BLaER1 treated with 17β-estradiol and CSF1 and Interleukin-3, amounts not matched to agents 10 nM and 100 nM (cell line): Measurements from ENCODE around the gene RAB11FIP2.

Experiments
- H3K27ac ChIP-seq, 11 experiments: shearing (Covaris generic); formaldehyde crosslinking; 2 replicates each; pipeline ENCODE4 v1.8.1; 2022
- H3K27me3 ChIP-seq, 11 experiments: shearing (Covaris generic); formaldehyde crosslinking; 2 replicates each; pipeline ENCODE4 v1.8.1; 2022
- H3K36me3 ChIP-seq, 11 experiments: shearing (Covaris generic); formaldehyde crosslinking; 2 replicates each; pipeline ENCODE4 v1.8.1; 2022
- H3K4me1 ChIP-seq, 10 experiments: shearing (Covaris generic); formaldehyde crosslinking; 2 replicates each; pipeline ENCODE4 v1.8.1; 2022
- H3K4me2 ChIP-seq, 11 experiments: shearing (Covaris generic); formaldehyde crosslinking; 2 replicates each; pipeline ENCODE4 v1.8.1; 2022
- H3K4me3 ChIP-seq, 10 experiments: shearing (Covaris generic); formaldehyde crosslinking; 2 replicates each; pipeline ENCODE4 v1.8.1; 2022
- H3K9ac ChIP-seq, 11 experiments: shearing (Covaris generic); formaldehyde crosslinking; 2 replicates each; pipeline ENCODE4 v1.8.1; 2022
- H3K9me3 ChIP-seq, 11 experiments: shearing (Covaris generic); formaldehyde crosslinking; replicated peaks in 1 of 11; 2 replicates each; pipeline ENCODE4 v1.8.1; 2022
- H4K20me1 ChIP-seq, 11 experiments: shearing (Covaris generic); formaldehyde crosslinking; 2 replicates each; pipeline ENCODE4 v1.8.1; 2022
- Cebpa-rat ChIP-seq, 11 experiments: shearing (Covaris generic); IDR thresholded peaks; 2 replicates each; pipeline ENCODE4 v1.8.1; 2022

Gene RAB11FIP2

DNA sequence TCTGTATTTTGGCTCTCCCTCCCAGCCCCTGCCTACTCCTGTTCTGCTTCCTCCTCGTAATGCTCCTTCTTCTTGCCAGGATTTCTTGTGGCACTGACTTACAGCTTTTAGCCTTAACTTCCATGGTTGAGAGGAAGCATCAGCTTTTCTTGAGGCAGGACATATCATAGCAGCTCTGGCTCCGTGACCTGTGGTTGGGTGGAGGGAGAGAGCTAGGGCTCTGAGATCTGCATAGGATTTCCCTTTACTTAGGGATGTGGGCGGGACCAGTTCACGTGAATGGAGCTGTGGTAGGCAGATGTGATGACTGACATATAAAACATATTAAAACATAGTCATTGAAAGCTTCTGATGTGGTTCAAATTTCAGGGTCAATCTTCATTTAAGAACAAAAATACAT lies 10.6 kb upstream of the RAB11FIP2 start:
- H3K9ac ChIP-seq = no peak overlapping the region
- no peak overlapping the region for H3K4me3 ChIP-seq
- H4K20me1 ChIP-seq = no peaks in the 10 kb centered on the region
- no peak for TF ChIP-seq Cebpa-rat (IDR thresholded peaks at IDR 0.05)
- no peak overlapping the region for H3K4me2 ChIP-seq
- no peaks in the 10 kb centered on the region for H3K36me3 ChIP-seq
- H3K4me1 ChIP-seq = no peaks in the 10 kb centered on the region
- H3K27me3 ChIP-seq = no peaks in the 10 kb centered on the region
- H3K9me3 ChIP-seq = no peaks in the 10 kb centered on the region
- no peak overlapping the region for H3K27ac ChIP-seq

DNA sequence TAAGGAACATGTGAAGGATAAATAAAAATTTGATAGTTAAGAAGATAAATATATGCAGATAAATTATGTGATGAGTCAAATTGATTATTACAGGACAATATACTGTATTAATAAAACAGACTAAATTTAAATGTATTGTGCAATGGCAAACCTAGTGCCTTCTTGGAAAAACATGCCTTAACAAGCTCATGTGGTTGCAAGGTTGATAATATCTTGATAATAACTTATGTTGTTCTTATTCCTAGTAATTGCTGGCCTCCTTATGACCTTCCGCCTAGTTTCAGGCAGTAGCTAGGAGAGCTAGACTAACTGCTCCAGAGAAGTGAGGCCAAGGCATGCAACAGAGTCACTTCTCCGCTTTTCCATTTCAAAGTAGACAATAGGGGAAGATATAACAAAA lies 7.6 kb upstream of the RAB11FIP2 start:
- no peaks in the 10 kb centered on the region for H3K9me3 ChIP-seq
- H3K4me1 ChIP-seq = no peaks in the 10 kb centered on the region
- TF ChIP-seq Cebpa-rat (IDR thresholded peaks at IDR 0.05) = no peak
- no peaks in the 10 kb centered on the region for H4K20me1 ChIP-seq
- H3K27me3 ChIP-seq = no peaks in the 10 kb centered on the region
- H3K27ac ChIP-seq = no peak overlapping the region
- H3K4me3 ChIP-seq = no peak overlapping the region
- no peaks in the 10 kb centered on the region for H3K36me3 ChIP-seq
- H3K4me2 ChIP-seq = no peak overlapping the region
- no peak overlapping the region for H3K9ac ChIP-seq

DNA sequence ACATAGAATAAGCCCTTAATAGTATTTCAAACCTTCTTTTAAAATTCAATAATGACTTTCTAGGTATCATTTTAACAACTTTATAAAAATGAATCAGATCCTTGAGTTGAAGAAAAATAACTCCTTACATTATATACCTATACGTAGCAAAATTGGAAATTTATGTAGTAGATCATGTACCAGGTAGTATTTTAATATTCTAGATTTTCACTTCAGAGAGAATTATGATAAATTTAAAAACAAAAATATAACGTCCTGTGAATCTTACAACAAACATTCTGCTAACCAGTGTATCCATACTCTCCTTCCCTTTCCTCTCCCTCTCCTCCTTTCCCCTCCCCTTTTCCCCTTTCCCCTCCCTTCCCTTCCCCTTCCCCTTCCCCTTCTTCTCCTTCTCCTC lies 6.1 kb upstream of the RAB11FIP2 start:
- Histone ChIP-seq H3K4me1 (no peaks in the 10 kb centered on the region), H3K27ac (no peak overlapping the region), H3K4me3 (no peak overlapping the region), H4K20me1 (no peaks in the 10 kb centered on the region), H3K9ac (no peak overlapping the region), H3K36me3 (no peaks in the 10 kb centered on the region), H3K4me2 (no peak overlapping the region), H3K9me3 (no peaks in the 10 kb centered on the region), H3K27me3 (no peaks in the 10 kb centered on the region)
- no peak for TF ChIP-seq Cebpa-rat (IDR thresholded peaks at IDR 0.05)

GRCh38 chr10:118047880-118048279 lies 1.1 kb upstream of the RAB11FIP2 start:
- no peaks in the 10 kb centered on the region for H3K36me3 ChIP-seq
- H3K9ac ChIP-seq = no peak overlapping the region

GRCh38 chr10:118047157-118047719 lies 497 bp upstream of the RAB11FIP2 start:
- H3K4me1 ChIP-seq = peaks cover 10 to 36% (median 30%) of the 10 kb centered on the region in 10 experiments
- peaks cover 0 to 20% (median 10%) of the 10 kb centered on the region in 11 experiments; a peak in 9 of 22 replicates for H4K20me1 ChIP-seq
- H3K27me3 ChIP-seq = no peaks in the 10 kb centered on the region
- peak overlapping the region; percentile 74 to 97 (median 92) for H3K4me2 ChIP-seq
- no peak for TF ChIP-seq Cebpa-rat (IDR thresholded peaks at IDR 0.05)
- no peaks in the 10 kb centered on the region for H3K9me3 ChIP-seq
- peak overlapping the region; percentile 85 to 98 (median 92) for H3K4me3 ChIP-seq
- H3K36me3 ChIP-seq = no peaks in the 10 kb centered on the region
- peak overlapping the region; percentile 94 to 96 (median 96) for H3K9ac ChIP-seq
- peak overlapping the region; percentile 92 to 98 (median 96); a peak in 20 of 22 replicates for H3K27ac ChIP-seq

More at GRCh38 chr10:118047880-118048279, 1.1 kb upstream of the RAB11FIP2 start:
- no peak for TF ChIP-seq Cebpa-rat (IDR thresholded peaks at IDR 0.05)
- Histone ChIP-seq H4K20me1 (peaks cover 0 to 14% (median 4%) of the 10 kb centered on the region in 11 experiments; a peak in 9 of 22 replicates), H3K27ac (no peak overlapping the region), H3K9me3 (no peaks in the 10 kb centered on the region), H3K4me3 (0 out of 20 replicates have a peak overlapping the region, but pooled peaks of 1 of the 10 experiments have one; percentile 96), H3K27me3 (no peaks in the 10 kb centered on the region), H3K4me2 (no peak overlapping the region; a peak in 1 of 22 replicates), H3K4me1 (peaks cover 10 to 34% (median 27%) of the 10 kb centered on the region in 10 experiments)

DNA sequence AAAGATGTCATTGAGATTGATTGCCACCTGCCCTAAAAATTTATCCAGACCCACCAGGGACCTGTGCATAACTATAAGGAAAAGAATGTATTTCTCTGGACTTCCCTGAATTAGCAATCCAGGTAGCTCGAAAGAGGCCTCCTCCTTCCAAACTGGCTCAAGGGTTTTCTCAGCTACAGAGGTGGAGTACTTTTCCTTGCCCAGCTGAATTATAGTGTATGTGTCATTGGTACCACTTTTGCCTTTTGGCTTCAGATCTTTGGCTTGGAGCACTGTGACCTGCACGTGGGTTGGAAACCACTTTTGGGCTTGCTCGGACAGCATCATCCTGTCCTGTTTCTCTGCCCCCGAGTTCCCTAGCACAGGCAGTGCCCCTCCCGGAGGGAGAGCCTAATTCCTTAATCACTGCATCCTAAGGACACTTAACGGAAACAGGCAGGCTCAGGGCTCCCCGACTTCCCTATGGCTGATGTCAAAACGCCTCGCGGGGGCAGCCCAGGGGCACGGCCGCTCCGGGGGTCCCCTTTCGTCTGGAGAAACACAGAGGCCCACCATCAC lies 825 bp downstream of the RAB11FIP2 start:
- no peak for TF ChIP-seq Cebpa-rat (IDR thresholded peaks at IDR 0.05)
- H3K9ac ChIP-seq = peak overlapping the region; percentile 94 to 96 (median 96)
- peaks cover 10 to 37% (median 30%) of the 10 kb centered on the region in 10 experiments for H3K4me1 ChIP-seq
- peaks cover 0 to 32% (median 13%) of the 10 kb centered on the region in 11 experiments; a peak in 9 of 22 replicates for H4K20me1 ChIP-seq
- H3K9me3 ChIP-seq = no peaks in the 10 kb centered on the region
- peak overlapping the region; percentile 74 to 97 (median 93) for H3K4me2 ChIP-seq
- H3K36me3 ChIP-seq = no peaks in the 10 kb centered on the region
- H3K4me3 ChIP-seq = peak overlapping the region; percentile 85 to 98 (median 92)
- H3K27me3 ChIP-seq = no peaks in the 10 kb centered on the region
- H3K27ac ChIP-seq = peak overlapping the region; percentile 92 to 98 (median 96)

DNA sequence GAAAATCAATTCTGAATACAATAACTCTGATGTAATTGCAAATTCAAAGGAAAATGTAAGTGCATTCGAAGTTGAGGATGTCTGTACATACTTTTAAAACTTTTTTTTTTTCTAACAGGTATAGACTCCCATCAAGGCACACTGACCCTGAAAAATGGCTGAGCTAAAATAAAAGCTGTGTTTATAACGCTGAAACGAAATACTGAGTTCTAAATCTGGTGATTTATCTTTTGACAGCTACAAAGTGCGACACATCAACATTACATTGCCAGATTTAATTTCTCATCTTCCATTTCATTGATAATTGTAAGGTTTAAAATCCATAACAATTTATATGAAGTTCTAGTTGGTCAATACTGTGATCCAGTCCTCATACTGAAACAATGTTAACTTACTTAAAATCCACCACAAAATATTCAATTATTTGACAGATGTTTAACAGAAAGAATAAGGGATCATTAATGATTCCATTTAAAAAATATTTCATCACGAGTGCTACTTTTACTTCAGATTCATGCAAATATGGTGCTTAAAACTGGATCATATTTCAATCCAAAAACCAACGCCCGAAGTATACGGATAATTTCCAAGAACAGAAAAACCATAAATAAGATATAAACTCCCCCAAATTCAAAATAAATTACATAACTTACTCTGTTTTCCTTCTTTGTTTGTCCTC lies 1.4 kb downstream of the RAB11FIP2 start:
- peak overlapping the region in 5 of 11 experiments; percentile 94 to 98 (median 96); a peak in 8 of 22 replicates for H3K27ac ChIP-seq
- TF ChIP-seq Cebpa-rat (IDR thresholded peaks at IDR 0.05) = no peak
- H3K4me2 ChIP-seq = peak overlapping the region; percentile 74 to 97 (median 93)
- H3K27me3 ChIP-seq = no peaks in the 10 kb centered on the region
- H3K36me3 ChIP-seq = peaks cover 0 to 5% (median 0%) of the 10 kb centered on the region in 11 experiments; a peak in 3 of 22 replicates
- peak overlapping the region; percentile 94 to 96 (median 96) for H3K9ac ChIP-seq
- peaks cover 10 to 37% (median 30%) of the 10 kb centered on the region in 10 experiments for H3K4me1 ChIP-seq
- peaks cover 0 to 32% (median 13%) of the 10 kb centered on the region in 11 experiments; a peak in 9 of 22 replicates for H4K20me1 ChIP-seq
- H3K9me3 ChIP-seq = no peaks in the 10 kb centered on the region
- peak overlapping the region; percentile 85 to 98 (median 92) for H3K4me3 ChIP-seq

- Histone ChIP-seq H3K4me3 (no peak overlapping the region), H3K27me3 (no peaks in the 10 kb centered on the region), H3K9ac (no peak overlapping the region), H3K36me3 (peaks cover 5 to 27% (median 16%) of the 10 kb centered on the region in 11 experiments; a peak in 16 of 22 replicates), H3K9me3 (no peaks in the 10 kb centered on the region), H3K4me1 (peaks cover 10 to 37% (median 30%) of the 10 kb centered on the region in 10 experiments), H3K27ac (no peak overlapping the region), H4K20me1 (peaks cover 0 to 38% (median 13%) of the 10 kb centered on the region in 11 experiments; a peak in 9 of 22 replicates), H3K4me2 (peak overlapping the region in 8 of 11 experiments; percentile 6 to 96 (median 18); a peak in 6 of 22 replicates)
- no peak for TF ChIP-seq Cebpa-rat (IDR thresholded peaks at IDR 0.05)
Observed at GRCh38 chr10:118042827-118043242, 3.9 kb downstream of the RAB11FIP2 start.

DNA sequence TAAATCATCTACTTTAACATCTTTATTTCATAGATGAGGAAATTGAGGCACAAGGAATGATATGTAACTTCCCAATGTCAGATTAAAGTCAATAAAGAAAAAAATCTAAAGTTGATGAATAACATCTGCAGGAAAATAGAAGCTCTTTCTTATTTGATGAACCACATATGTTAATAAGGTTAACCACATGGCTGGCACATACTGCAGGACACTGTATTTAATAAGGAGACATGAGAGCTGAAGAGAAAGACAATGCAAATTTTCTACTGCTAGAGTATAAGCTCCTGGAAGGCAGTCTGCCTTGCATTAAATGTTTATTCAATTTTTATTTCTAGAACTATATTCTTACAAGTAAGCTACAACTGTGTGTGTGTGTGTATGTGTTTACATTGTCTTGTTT lies 4.4 kb downstream of the RAB11FIP2 start:
- Histone ChIP-seq H3K9ac (no peak overlapping the region), H3K4me1 (peaks cover 9 to 37% (median 30%) of the 10 kb centered on the region in 10 experiments), H3K4me3 (no peak overlapping the region), H3K27ac (no peak overlapping the region), H3K9me3 (no peaks in the 10 kb centered on the region), H4K20me1 (peaks cover 0 to 38% (median 13%) of the 10 kb centered on the region in 11 experiments; a peak in 9 of 22 replicates), H3K36me3 (peaks cover 5 to 27% (median 16%) of the 10 kb centered on the region in 11 experiments; a peak in 16 of 22 replicates), H3K27me3 (no peaks in the 10 kb centered on the region), H3K4me2 (peak overlapping the region in 1 of 11 experiments; percentile 29; a peak in 2 of 22 replicates)
- TF ChIP-seq Cebpa-rat (IDR thresholded peaks at IDR 0.05) = no peak
